K562 treated with DMSO at 1 percent for 48 hours (cell line): ENCODE results near the gene SMDT1. TPM values are rescaled to one million over a fixed set of nuclear protein-coding genes. Genes with fewer than 3 reads are reported as not detected.

Experiments
- total RNA-seq: library from RNA; unstranded; fragments of 300-600 nt; gene quantifications from 2 replicates; pipeline ENCODE4 v1.2.3, GENCODE V29; 2022; ENCODE audit warnings: low replicate concordance; ENCODE audit errors: extremely low read depth

Gene SMDT1, protein sequence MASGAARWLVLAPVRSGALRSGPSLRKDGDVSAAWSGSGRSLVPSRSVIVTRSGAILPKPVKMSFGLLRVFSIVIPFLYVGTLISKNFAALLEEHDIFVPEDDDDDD
- total RNA-seq, result not detected in 2 replicates

DNA sequence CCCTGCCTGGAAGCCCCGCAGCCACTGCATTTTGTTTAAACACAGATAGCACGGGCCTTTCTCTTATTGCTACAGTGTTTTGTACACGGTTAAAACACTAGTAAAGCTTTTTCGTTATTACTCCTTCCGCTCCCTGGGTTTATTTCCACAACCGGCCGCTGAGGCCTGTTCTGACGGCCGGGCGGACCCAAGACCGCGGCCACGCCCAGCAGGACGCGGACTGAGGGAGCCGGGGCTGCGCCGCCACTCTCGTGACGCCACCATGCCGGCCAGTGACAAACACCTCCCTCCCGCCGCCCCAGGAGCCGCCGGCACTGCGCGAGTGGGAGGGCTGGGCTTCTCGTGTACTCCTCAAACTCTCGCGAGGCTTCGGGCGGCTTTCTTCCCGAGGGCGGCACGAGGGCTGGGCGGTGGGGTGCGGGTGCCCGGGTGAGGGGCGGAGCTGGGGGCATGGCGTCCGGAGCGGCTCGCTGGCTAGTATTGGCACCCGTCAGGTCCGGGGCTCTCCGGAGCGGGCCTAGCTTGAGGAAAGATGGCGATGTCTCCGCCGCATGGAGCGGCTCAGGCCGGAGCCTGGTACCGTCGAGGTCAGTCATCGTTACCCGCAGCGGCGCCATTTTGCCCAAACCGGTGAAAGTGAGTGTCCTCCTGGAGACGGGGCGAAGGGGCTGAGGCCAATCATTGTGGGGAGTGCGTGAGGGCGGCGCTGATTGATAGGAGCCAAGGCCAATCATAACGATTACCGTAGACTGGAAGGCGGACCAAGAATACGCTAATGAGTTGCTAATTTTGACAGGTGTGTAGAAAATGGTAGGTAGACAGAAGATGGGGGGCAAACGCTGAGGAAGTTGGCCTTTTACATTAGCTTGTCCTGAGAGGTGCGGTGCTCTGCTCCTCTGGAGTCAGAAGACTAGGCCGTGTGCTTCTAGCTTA, at the start of gene SMDT1:
Gene SMDT1, plus strand, starts transcription at position 382 of the 933 bp plus-strand sequence. Its CDS starts 69 bp downstream, at position 451.

DNA sequence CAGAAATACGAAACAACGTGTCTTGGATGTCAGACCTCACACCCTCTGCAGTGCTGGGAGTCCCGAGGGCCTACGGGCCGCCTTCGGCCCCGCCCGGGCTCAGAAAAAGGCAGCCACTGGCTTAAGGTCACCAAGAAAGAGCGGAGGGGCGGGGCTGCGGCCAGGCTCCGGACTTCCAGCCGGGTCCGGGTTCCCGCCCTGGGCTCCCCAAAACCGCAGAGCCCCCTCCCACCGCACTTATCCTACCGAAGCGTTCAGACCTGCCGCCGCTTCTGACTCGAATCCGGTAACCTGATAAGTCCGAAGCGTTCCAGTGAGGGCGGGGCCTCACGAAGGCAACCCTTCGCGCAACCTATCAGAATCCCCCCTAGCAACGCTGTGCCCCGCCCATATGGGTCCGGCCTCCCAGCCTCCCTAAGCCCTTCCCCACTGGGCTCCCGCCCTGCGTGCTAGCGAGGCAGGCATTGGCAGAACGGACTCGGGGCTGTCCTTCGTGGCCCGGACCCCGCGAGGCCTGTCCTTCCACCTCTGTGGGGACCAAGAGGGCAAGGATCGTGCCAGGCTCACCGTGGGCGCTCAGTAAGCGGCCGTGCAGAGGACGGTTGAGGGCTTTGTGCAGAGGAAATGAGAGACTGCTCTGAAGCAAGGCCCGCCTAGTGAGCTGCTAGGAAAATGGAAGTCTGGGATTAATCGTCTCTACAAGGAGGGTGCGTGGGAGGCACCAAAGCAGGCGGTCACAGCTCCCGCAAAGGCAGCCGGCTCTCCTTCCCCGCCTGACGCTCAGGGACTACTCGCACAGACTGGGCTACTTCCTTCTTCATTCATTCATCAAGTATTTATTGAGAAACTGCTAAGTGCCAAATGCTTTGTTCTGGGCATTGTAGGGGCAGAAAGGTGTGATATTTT, 8.7 kb upstream of the SMDT1 start, which contains the start of gene NAGA:
Gene NAGA, minus strand, starts transcription at position 296 of the 906 bp plus-strand sequence. CDS start 515 bp downstream, outside the sequence.

DNA sequence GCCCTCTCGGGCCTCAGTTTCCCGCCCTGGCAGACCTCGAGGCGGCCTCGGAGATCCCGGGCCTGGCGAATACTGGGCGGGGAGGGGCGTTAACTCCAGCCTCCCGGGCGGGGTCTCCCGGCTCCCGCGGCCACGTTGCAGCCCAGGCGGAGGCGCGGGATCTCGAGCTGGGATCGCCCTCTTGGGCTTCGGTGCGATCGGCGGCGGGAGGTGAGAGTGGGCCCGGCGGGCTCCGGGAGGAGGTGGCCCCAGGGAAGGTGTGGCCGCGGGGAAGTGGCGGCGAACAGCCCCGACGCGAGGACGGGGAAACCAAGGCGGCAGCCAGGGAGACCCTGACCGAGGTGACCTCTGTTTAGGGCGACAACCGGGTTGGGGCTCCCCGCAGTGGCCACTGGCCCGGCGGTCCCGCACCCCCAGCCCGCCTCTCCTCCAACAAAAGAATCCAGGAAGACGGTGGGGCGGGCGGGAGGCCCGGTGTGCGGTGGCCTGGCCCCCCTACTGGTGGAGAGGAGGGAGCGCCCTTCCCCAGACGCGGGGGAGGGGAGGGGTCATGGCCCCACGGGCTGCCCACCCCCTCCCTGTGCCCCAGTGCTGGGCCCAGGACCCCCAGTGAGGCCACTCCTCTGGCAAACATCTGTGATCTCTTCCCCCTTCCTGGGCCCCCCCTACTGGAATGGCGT, 5.2 kb upstream of the SMDT1 start, which contains the start of gene PHETA2:
Gene PHETA2, plus strand, starts transcription at position 117 of the 680 bp plus-strand sequence. CDS start 3,046 bp downstream, outside the sequence.

DNA sequence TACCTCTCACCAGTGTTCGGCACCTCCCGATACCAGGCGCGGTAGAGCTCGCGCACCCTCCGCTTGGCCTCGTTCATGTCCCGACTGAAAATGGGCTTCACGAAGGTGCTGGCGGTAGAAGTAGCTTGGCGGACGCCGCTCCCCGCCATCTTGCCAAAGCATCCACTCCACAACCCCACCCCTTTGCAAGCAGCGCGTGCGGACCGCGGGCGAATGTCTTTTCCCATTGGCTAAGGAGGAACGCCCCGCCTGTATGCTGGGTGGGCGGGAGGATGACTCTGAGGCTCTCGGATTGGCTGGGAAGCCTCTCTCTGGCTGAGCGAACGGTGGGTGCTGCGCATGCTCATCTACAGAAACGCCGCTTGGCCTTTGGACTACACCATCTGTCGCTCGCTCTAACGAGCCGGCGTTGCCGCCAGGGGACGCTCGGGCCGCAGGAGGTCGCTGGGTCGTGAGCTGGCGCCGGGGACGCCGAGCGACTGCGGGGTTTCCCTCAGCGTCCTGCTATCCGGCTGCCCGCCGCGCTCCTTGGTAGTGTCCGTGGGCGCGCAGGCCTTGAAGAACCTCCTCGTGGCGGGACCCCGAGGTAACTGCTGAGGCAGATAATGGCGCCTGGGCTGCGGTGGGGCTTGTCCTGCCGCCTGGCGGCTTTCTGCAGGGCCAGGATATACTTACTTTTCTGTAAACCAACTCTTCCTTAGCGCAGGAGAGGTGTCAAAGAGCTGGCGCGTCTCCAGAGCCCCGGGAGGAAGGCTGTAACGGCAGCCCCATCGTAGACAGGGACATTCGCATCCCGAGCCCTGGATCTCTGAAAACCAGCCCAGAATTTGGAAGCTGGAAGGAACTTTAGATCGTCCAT, 11.3 kb downstream of the SMDT1 start, which contains the start of gene NDUFA6:
Gene NDUFA6, minus strand, starts transcription at position 177 of the 859 bp plus-strand sequence. Its CDS starts 28 bp downstream, at position 149.

DNA sequence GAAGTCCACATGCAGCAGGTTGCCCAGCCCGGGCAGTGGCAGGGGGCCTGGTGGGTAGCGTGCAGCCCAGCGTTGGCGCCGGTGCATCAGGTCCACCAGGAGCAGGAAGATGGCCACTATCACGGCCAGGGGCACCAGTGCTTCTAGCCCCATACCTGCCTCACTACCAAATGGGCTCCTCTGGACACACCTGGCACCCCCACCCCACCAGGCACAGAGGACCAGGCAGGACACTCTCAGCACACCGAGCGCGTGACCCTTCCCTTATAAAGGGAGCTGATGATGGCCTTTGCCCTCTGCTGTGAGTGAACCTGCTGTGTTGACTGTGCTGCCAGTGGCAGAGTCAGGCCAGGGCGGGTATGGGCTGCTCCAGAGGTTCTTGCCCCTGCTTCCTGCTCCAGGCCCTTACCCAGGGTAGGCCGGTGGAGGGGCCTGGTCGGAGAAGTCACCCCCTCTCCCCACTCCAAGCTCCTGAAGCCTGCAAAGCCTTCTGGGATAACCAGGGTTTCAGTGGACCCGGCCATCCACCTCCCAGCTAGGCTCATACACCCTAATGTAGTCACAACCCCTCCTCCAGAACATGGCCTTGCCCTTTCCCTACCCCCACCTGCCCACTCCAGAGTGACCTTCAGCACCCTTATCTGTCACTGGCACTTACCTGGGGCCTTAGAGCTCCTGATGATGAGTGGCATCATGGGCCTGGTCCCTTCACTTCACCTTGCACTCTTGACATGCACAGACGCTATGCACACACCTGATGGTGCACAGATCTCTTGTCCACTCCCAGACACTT, 51.3 kb downstream of the SMDT1 start, which contains the start of gene CYP2D6:
Gene CYP2D6, minus strand, starts transcription at position 172 of the 793 bp plus-strand sequence. Its CDS starts 19 bp downstream, at position 153.

Other genes with a start within 250 kb of the SMDT1 start
- not detected in 2 replicates for gene SREBF2, start 246.6 kb upstream of the SMDT1 start, total RNA-seq
- gene SHISA8, start 164.6 kb upstream of the SMDT1 start, total RNA-seq, result not detected in 2 replicates
- gene TNFRSF13C, start 152.9 kb upstream of the SMDT1 start, total RNA-seq, result not detected in 2 replicates
- not detected in 2 replicates for gene CENPM, start 132.5 kb upstream of the SMDT1 start, total RNA-seq
- gene SEPTIN3, start 110.3 kb upstream of the SMDT1 start, total RNA-seq, result not detected in 2 replicates
- gene WBP2NL, start 80.9 kb upstream of the SMDT1 start, total RNA-seq, result not detected in 2 replicates
- not detected in 2 replicates for gene NAGA, start 8.9 kb upstream of the SMDT1 start, total RNA-seq
- not detected in 2 replicates for gene PHETA2, start 5.5 kb upstream of the SMDT1 start, total RNA-seq
- gene NDUFA6, start 11.1 kb downstream of the SMDT1 start, total RNA-seq, result not detected in 2 replicates
- gene CYP2D6, start 51.1 kb downstream of the SMDT1 start, total RNA-seq, result not detected in 2 replicates
- gene TCF20, start 191.0 kb downstream of the SMDT1 start, total RNA-seq, result not detected in 2 replicates